DMS153 treated with DMSO at 0.1 percent for 48 hours (cell line): ENCODE measurements around the gene C22orf39.

ENCODE experiments used
- DNase-seq: peaks from one replicate; lab custom pipeline; 2025; ENCODE audit not compliant: unreplicated experiment; lab: John Stamatoyannopoulos, UW

Gene C22orf39

DNA sequence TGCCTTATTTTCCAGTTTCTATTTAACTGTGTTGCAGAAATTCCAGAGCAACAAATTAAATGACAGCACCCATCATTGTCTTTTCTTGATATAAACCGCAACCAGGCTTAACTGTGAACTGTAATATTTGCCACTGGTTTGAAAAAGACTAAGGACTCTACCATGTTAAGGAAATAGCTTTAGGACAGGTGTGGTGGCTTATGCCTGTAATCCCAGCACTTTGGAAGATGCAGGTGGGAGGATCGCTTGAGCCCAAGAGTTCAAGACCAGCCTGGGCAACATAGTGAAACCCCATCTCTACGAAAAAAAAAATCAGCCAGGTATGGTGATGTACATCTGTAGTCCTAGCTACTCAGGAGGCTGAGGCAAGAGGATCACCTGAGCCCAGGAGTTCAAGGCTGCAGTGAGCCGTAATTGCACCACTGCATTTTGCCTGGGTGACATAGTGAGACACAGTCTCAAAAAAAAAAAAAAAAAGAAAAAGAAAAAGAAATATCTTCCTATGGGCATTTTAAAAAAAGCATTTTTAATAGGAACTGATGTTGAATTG is 44.8 kb downstream of the C22orf39 start:
- no peak for DNase-seq

DNA sequence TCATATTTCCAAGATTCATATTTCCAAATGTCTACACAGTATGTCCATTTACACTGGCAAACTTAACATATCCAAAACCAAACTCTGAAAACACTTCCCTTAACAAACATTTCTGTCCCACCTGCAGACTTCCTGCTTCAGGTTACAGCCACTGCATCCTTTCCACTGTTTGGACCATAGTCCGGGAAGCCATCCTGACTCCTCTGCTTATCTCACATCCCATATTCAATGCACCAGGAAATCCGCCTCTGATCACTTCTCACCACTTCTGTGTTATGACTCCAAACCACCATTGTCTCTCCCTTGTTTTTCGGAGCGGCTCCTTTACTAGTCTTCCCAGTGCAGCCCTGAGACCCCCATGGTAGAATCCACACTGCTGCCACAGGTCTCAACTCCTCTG is 46.0 kb downstream of the C22orf39 start:
- DNase-seq: no peak

DNA sequence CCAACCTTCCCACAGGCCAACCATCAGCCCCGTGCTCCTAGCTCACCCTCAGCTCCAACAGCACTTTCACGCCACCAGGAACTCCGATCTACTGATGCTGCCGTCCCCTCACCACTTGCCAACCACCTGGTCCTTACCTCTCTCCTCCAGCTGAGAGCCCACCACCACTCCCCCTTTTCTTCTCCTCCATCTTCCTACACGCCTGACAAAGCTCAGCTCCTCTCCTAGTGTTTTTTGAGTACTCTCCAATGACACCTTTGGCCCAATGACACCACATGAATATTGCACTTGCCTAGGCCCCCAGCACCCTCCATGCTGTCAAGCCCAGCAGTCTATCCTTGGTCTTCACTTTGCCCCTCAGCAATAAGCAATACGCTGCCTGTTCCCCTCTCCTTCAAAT is 46.6 kb downstream of the C22orf39 start:
- DNase-seq: no peak

DNA sequence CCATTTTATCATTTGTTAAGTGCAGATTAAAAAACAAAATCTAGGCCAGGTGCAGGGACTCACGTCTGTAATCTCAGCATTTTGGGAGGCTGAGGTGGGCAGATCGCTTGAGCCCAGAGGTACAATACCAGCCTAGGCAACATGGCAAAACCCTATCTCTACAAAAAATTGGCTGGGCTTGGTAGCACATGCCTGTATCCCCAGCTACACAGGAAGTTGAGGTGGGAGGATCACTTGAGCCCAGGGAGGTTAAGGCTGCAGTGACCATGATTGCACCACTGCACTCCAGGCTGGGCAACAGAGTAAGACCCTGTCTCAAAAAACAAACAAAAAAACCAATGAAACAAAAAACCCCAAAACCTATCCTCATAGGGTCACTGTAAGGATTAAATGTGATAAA is 48.9 kb downstream of the C22orf39 start:
- no peak for DNase-seq

DNA sequence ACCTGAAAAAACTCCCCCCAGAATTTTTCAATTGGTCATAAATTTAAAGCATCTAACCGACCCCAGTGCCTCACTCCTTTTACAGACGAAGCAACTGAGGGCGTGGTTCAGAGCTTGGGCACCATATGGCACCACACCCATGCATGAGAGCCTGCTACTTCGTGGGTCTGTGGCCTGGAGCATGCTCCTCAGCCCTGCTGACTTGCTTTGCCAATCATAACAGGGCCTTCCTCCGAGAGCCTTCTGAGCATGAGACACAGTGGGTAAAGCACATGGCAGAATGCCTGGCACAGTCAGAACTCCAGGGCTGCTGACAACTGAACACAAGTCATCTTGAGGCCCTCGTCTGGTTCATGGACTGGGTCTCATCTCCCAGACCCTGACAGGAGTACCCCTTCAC is 49.3 kb downstream of the C22orf39 start:
- DNase-seq: no peak

DNA sequence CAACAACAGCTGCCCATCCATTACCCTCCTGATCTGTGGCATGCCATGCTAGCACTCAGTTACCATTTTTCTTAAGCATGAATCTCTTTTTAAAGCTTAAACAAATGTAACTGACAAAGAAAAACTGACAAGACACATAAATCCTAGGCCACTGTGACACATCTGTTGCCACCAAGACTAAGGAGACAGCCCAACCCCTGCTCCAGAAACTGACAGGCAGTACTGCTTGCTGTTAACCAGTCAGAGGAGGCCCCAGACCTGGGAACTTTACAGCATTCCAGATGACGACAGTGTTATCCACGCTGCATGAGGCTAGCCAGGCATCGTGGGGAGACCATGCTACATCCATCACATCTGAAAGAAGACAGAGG is 49.8 kb downstream of the C22orf39 start:
- no peak for DNase-seq

DNA sequence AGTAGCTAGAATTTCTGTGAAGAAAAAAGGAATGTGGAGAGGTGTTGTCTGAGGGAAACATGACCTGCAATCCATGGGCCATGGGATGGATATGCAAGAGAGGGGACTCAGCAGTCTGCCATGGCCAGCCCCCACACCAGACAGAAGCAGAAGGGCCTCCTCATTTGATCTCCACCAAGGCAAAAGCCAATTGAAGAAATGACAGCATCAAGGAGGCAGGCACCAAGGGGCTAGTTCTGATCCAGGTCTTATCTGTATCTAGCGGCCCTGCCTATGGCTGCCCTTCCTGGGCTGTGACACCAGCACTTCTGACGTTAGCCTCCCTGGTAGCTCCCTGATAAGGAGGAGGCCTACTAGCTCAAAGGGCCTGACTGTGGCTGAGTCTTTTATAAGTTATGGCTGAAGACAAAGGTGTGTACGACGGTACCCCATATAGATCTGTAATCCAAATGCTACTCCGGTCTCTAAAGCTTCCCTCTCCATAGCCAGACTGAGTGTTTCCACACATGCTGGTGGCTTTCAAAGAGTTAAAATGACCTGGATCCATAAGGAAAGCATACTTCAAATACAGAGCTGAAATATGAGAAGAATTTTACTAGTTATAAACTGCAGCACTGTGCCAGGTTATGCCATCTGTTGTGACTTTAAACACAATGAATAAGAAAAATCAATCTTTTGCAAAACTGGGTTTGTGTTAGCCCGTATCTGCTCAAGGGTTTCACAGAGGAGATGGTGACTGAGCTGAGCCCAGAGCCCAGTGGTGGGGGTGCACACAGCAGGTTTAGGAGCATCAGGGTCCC is 50.4 kb downstream of the C22orf39 start:
- DNase-seq: no peak

DNA sequence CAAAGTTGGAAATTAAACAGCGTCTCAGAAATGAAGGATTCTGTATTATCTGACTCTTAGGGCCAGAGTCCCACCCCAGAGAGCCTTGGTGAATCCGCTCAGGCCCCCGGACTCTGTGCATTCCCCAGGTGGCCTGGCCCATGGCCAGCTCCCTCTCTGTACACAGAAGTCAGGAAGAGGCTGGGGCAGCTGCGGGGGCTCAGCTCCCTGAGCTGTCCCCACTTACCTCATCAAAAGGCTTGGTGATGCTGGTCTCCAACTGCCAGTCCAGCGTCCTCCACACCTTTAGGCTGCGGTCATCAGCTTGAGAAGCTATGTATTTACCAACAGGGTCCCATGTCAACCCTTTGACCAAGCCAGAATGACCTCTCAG is 51.0 kb downstream of the C22orf39 start:
- no peak for DNase-seq

DNA sequence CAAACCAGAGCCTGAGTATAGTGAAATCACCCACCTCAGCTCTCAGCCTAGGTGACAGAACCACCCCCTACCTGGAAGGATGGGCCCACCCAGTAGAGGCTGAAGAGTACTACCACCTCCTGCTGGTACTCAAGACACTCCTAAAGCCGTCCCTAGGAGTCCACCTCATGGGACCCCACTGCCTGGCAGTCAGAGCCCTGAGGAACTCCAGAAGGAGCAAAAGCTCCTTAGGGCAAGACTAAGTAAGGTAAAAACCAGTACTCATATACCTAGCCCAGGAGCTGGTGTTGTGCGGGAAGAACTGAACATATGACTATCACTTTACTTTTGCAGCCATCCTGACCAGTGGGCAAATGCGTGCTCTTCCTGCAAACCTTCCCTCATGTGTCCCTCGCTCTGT is 52.2 kb downstream of the C22orf39 start:
- DNase-seq: no peak

DNA sequence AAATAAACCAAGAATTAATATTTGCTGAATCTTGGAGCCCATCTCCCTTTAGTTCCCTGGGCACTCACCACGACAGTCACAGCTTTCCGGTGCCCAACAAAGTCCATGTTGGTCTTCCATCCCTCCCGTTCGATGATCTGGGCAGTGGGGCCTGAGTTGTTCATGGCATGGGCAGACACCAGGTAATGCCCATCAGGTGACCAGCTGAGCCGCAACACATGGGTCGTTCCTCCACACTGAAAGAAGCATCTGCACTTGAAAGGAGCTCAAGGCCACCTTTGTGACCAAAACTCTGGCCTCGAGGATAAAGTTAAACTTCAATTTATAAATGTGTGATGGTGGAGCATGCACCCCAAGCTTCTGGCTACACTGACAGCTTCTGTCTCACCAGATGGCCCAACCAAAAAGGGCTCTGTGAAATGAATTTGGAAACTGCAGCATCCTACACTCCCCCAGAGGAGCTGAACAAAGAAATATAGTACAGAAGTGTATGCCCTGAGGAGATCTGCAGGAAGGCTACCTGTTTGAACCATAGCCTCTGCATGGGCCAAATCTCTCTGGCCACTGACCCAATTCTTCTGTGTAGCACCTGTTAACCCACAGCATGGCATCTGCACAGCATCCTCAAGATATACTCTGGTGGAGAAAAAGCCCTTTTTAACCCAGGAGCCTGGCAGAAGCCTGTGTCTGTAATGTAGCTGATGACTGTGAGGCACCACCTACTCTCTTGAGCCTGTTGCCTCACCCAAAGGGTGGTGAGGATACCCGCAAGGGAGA is 53.0 kb downstream of the C22orf39 start:
- no peak for DNase-seq

DNA sequence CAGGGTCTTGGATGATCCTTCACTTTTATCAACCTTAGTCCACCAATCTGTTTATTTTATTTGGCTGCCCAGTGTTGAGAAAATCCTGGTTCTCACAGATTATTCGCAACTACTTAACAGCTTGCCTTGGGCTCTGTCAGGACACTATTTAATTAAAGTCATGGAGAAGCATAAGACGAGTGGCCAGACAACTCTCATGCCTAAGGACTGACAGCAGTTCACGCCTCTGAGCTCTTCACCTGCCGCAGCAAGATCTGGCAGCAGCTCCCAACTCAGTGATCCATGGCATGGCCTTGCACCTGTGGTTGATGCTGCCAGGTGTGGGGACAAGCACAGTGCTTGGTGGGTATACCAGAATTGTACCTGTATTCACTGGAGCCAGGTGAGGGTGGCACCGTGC is 53.8 kb downstream of the C22orf39 start:
- no peak for DNase-seq
